Astrocyte (in vitro differentiated cells and primary cell): ENCODE measurements around the gene WDR75.
"Not testable (repeated sequence)": the region's sequence is repeated elsewhere in the genome, so short reads cannot be mapped to it uniquely, and the experiment has no call there.

ENCODE experiments used
- CTCF ChIP-seq: IDR thresholded peaks from 2 replicates; pipeline ENCODE4 v1.5.1; 2011; ENCODE audit warnings: low read depth, mild to moderate bottlenecking, inconsistent platforms, low read length, moderate library complexity; ENCODE audit not compliant: insufficient read depth
- EZH2 ChIP-seq: IDR thresholded peaks from 2 replicates; pipeline ENCODE4 v1.6.1; 2012; ENCODE audit warnings: mild to moderate bottlenecking, low read length, inconsistent platforms; ENCODE audit not compliant: insufficient read depth

GRCh38 chr2:189478289-189478688 lies 37.0 kb downstream of the WDR75 start:
- TF ChIP-seq CTCF, EZH2: not testable (repeated sequence)
